ENCODE measurements around the gene RAB1B.
"Not testable (repeated sequence)": the region's sequence is repeated elsewhere in the genome, so short reads cannot be mapped to it uniquely, and the experiment has no call there.

The RAB1B gene

GRCh38 chr11:66239998-66240780, 28.2 kb upstream of the RAB1B start:
- no peak for DNase-seq

- peak in 1 of 14 donors; percentile 23 for DNase-seq
Observed at GRCh38 chr11:66240781-66241136, 27.7 kb upstream of the RAB1B start.

DNA sequence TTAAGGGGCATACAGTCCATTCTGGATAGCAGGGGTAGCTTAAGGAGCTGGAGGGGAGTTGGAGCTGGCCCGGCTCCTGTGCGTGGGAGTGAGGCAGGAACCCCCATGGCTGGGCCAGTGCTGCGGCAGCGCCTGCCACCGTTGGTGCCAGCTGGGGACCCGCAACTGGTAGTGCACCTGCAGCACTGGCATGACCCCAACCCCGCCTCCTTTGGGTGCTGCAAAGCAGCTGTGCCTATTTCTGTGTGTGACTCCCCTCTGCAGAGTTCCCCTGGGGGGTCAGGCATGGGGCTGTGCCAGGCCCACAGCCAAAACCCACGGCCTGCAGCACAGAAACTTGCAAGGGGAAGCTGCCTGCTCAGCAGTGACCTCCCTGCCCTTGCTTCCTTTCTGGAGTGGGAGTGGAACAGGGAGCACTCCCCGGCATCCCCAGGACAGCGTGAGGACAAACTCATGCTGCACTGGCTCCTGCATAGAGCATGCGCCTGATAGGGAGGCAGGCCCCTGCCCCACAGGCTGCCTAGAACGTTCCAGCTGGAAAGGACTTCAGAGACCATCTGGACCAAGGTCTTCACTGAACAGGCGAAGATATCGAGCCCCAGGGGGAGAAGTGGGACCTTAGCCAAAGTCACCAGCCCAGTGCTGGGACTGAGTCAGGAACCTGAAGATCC, 26.2 kb upstream of the RAB1B start:
- peak in 2 of 14 donors; percentile 18 to 88 for DNase-seq

DNA sequence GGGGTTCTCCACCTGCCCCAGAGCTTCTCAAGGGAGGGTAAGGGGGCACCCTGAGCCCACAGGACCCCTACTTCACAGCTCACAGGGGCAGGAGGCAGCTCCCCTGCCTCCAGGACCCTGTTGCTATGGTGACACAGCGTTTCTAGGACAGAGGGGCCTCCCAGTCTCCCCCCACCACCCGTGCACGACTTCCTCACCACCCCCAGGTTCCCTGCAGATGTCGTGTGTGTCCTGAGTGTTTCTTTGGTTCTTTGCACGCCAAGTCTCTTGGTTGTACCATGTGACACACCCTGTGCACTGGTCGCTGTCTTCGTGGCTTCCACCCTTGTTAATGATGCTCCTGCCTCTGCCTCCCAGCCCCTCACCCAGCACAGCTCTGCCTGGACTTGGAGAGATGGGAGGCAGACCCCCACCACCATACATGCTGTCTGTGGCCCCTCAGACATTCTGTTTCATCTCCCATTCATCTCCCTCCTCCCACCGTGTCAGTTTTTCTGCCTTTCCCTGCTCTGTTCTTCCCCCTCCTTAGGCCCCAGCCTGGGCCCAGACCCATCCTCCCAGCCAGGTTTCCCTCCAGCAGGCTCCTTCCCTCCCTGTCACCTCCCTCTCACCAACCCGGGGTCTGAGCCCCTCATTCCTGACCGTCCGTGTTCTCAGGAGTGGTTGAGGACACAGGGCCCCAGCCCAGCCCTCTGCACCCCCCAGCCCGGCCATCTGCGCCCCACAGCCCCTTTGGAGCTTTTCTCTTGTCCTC, 24.5 kb upstream of the RAB1B start:
- DNase-seq = no peak

DNA sequence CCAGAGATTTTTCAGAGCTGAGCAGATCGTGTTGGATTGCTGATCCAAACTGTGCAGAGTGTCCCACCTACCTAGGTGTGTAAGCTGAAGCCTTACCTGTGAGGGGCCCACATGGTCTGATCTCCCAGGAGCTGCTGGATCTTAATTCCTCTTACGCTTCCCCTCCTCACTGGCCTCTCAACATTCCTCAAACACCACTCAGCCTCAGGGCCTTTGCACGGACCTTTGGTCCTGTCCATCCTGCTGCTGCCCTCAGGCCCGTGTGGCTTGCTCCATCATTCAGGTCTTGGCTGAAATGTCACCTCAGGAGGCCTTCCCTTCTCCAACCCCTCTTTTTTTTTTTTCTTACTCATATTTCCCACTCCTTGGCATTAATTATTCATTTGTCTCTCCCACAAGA, 21.1 kb upstream of the RAB1B start:
- DNase-seq = no peak

- no peak for DNase-seq
Observed at GRCh38 chr11:66247801-66248200, 20.6 kb upstream of the RAB1B start.

GRCh38 chr11:66248903-66249302, 19.5 kb upstream of the RAB1B start:
- no peak for DNase-seq

- DNase-seq = peak in 1 of 14 donors; percentile 41
Observed at GRCh38 chr11:66251809-66252208, 16.6 kb upstream of the RAB1B start.

GRCh38 chr11:66253081-66253480, 15.4 kb upstream of the RAB1B start:
- not testable (repeated sequence) for DNase-seq

DNA sequence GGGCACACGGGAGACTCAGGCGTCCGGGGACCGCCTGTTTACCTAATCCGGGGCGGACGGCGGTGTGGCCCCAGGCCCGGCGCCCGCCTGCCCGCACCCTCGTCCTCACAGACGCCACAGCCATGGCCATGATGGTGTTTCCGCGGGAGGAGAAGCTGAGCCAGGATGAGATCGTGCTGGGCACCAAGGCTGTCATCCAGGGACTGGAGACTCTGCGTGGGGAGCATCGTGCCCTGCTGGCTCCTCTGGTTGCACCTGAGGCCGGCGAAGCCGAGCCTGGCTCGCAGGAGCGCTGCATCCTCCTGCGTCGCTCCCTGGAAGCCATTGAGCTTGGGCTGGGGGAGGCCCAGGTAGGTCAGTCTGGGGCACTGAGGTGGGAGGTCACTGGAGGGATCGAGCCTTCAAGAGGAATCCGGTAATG, 10.0 kb upstream of the RAB1B start:
- no peak for DNase-seq

GRCh38 chr11:66259225-66259624, 9.2 kb upstream of the RAB1B start:
- DNase-seq = no peak

- DNase-seq = no peak
Observed at GRCh38 chr11:66259956-66260355, 8.5 kb upstream of the RAB1B start.

GRCh38 chr11:66261578-66261977, 6.9 kb upstream of the RAB1B start:
- DNase-seq = no peak

DNA sequence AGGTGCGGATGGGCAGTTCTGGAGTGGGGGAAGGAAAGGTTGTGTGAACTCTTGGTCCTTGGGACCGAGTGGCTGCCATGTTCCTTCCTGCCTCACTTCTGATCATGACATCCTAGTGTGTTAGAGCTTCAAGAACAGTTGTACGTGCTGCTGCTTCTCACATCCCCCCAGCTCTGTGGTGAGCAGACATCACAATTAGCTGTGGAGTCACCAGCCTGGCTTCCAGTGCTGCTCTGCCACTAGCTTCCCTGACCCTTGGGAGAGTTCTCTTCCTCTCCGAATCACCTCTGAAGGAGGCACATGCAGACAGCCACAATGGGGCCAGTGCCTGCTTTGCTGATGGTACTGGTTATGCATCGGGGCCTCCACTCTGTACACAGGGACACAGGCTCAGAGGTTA, 6.2 kb upstream of the RAB1B start:
- DNase-seq = no peak

GRCh38 chr11:66262696-66263095, 5.7 kb upstream of the RAB1B start:
- DNase-seq = no peak

DNA sequence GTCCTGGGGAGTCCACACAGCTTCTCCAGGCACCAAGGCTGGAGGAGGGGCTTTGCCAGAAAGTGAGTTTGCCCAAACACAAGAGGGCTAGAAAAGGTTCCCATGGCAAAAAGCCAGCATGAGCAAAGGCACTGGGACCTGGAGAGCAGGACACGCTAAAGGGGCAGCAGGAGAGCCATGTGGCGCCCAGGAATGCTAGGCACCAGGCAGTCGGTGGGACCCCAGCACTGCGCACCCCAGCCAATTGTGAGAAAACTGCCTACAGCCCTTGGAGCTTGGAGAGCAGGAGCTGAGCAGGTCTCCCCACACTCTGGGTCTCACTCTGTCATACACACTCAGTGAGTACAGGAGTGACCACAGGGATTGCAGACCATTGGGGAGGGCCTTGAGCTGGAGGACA, 5.2 kb upstream of the RAB1B start:
- DNase-seq = no peak

DNA sequence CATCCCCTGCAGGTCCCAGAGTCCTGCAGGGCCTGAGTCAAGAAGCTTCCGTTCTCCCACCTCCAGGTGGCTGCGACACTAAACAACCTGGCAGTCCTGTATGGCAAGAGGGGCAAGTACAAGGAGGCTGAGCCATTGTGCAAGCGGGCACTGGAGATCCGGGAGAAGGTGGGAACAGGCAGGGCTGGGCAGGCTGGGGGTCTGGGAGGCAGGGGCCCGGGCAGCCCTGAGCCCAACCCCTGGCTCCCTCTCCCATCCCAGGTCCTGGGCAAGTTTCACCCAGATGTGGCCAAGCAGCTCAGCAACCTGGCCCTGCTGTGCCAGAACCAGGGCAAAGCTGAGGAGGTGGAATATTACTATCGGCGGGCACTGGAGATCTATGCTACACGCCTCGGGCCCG, 4.7 kb upstream of the RAB1B start:
- DNase-seq = no peak

DNA sequence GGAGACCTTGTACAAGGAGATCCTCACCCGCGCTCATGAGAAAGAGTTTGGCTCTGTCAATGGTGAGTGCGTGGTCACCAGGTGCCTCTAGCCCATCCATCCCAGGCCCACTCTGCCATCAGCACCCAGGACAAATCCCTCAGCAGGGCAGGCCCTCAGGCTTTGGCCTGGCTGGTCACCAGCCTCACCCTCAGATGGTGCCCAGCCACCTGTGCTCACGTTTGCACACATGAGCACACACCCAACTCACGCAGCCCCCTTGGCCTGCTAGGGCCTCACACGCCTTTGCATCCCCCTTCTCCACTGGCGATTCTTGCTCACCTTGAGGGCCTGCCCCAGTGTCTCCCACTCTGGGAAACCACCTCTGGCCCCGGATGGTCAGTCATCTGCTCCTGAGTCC, 4.1 kb upstream of the RAB1B start:
- no peak for DNase-seq

DNA sequence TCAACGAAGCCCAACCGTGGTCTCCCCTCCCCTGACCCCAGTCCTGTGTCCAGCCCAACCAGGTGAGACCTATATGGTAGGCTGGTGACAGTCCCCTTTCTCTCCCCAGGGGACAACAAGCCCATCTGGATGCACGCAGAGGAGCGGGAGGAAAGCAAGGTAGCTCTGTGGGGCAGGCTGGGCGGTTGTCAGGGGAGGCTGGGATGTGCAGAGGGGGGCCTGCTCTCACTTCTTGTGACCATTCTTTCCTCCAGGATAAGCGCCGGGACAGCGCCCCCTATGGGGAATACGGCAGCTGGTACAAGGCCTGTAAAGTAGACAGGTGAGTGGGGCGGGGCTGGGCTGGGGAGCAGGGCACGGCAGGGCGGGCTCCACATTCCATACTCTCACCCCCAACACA, 3.5 kb upstream of the RAB1B start:
- no peak for DNase-seq

- no peak for DNase-seq
Observed at GRCh38 chr11:66265531-66266377, 2.7 kb upstream of the RAB1B start.

GRCh38 chr11:66266378-66267038, 1.9 kb upstream of the RAB1B start:
- DNase-seq = peak in 1 of 14 donors; percentile 50

GRCh38 chr11:66267039-66267378, 1.4 kb upstream of the RAB1B start:
- no peak for DNase-seq
